Measurements from ENCODE around the gene CELF5.
"Not testable (repeated sequence)": the region's sequence is repeated elsewhere in the genome, so short reads cannot be mapped to it uniquely, and the experiment has no call there.

DNA sequence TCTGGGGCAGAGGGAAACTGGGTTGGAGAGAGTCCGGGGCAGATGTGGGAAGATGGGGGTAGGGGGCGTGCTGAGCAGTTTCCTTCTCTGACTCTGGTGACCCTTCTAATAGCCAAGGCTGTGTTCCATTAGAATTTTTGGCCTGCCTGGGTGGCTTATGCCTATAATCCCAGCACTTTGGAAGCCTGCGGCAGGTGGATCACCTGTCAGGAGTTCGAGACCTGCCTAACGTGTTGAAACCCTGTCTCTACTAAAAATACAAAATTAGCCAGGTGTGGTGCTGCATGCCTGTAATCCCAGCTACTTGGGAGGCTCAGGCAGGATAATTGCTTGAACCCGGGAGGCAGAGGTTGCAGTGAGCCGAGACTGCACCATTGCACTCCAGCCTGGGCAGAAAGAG is 21.6 kb upstream of the CELF5 start:
- TF ChIP-seq REST (IDR thresholded peaks at IDR 0.05; ENCODE audit: low read depth); POLR2A (IDR thresholded peaks at IDR 0.05; ENCODE audit: borderline replicate concordance, extremely low read depth, insufficient read depth, insufficient read length); CTCF (IDR thresholded peaks at IDR 0.05 in 2 of 3, conservative IDR thresholded peaks at IDR 0.05 in 1 of 3; ENCODE audit: borderline replicate concordance in 1 of 3, insufficient read depth in 1 of 3, low read depth in 2 of 3, low read length in 2 of 3); EGR1 (IDR thresholded peaks at IDR 0.05; ENCODE audit: low read depth); POLR2AphosphoS5 (IDR thresholded peaks at IDR 0.05; ENCODE audit: low read depth, low read length); RAD21 (IDR thresholded peaks at IDR 0.05; ENCODE audit: low read depth): not testable (repeated sequence)

All from HCT116 (cell line).